GM12878 (cell line): Measurements from ENCODE around the gene NPB. TPM values are rescaled to one million over a fixed set of nuclear protein-coding genes. Genes with fewer than 3 reads are reported as not detected.

Source experiments
- ATAC-seq: fragments of 200-7000 bp; cut with Tn5 transposase; 3 replicates; pipeline ENCODE4 v1.9.1; 2020; ENCODE audit warnings: mild to moderate bottlenecking, moderate library complexity
- BruUV-seq: library from RNA; stranded (reverse); fragments of 400-500 nt; replicated peaks from 2 replicates; lab custom pipeline; 2021; lab: Mats Ljungman, UMichigan
- CTCF ChIA-PET: fragments of 300-600 bp; sonication (Branson Sonifier 250); formaldehyde crosslinking; extraction: SDS; loops from one replicate; lab custom pipeline; 2021; ENCODE audit warnings: inconsistent platforms; lab: Yijun Ruan, JAX
- POLR2A ChIA-PET: fragments of 350-600 bp; formaldehyde crosslinking; extraction: SDS; loops from one replicate; lab custom pipeline; 2021; ENCODE audit warnings: inconsistent platforms; lab: Charles Lee
- RAD21 ChIA-PET: fragments of 300-600 bp; sonication (Branson Sonifier 250); formaldehyde crosslinking; loops from one replicate; lab custom pipeline; 2023; ENCODE audit warnings: antibody characterized with exemption; ENCODE audit not compliant: unreplicated experiment; lab: Charles Lee
- SMC1A ChIA-PET: fragments of 300-600 bp; sonication (Branson Sonifier 250); formaldehyde crosslinking; loops from one replicate; lab custom pipeline; 2023; ENCODE audit not compliant: unreplicated experiment, uncharacterized antibody; lab: Charles Lee
- DNase-seq: peaks from one replicate; pipeline ENCODE4 v3.0.0-alpha.2; 2011; ENCODE audit warnings: low read depth, low spot score
- FAIRE-seq: peaks from 3 replicates; lab custom pipeline; 2011; peaks lifted over from hg19 to GRCh38; lab: Jason Lieb, UNC
- H2AFZ ChIP-seq: 2 replicates; pipeline ENCODE4 v1.6.0; 2011; ENCODE audit warnings: low read depth, low read length, control low read depth; ENCODE audit not compliant: control insufficient read depth
- H3K27ac ChIP-seq: 2 replicates; pipeline ENCODE4 v1.5.1; 2011; ENCODE audit warnings: control low read depth; ENCODE audit not compliant: control insufficient read depth, insufficient read depth
- H3K27me3 ChIP-seq, 2 experiments: replicated peaks in 1 of 2; 2 replicates each; pipeline versions ENCODE4 v1.6.0 to v1.6.1; 2011; ENCODE audit warnings: low read length in 1 of 2; ENCODE audit not compliant: control insufficient read depth in 2 of 2, insufficient read depth in 2 of 2
- H3K36me3 ChIP-seq, 2 experiments: 2 replicates each; pipeline ENCODE4 v1.5.1; 2011; ENCODE audit warnings: low read length in 1 of 2; ENCODE audit not compliant: control insufficient read depth in 2 of 2, insufficient read depth in 2 of 2
- H3K4me1 ChIP-seq: 2 replicates; pipeline ENCODE4 v1.6.1; 2011; ENCODE audit warnings: mild to moderate bottlenecking, low read length, moderate library complexity, mixed read lengths; ENCODE audit not compliant: control insufficient read depth, insufficient read depth
- H3K4me2 ChIP-seq: 2 replicates; pipeline ENCODE4 v1.6.0; 2011; ENCODE audit warnings: control low read depth; ENCODE audit not compliant: control insufficient read depth, insufficient read depth
- H3K4me3 ChIP-seq: fragments of 200-600 bp; sonication (generic); 2 replicates; pipeline ENCODE4 v1.5.1; 2016
- H3K79me2 ChIP-seq: 2 replicates; pipeline ENCODE4 v1.6.0; 2011; ENCODE audit warnings: low read length; ENCODE audit not compliant: control insufficient read depth, insufficient read depth
- H3K9ac ChIP-seq: 2 replicates; pipeline ENCODE4 v1.8.0; 2011; ENCODE audit warnings: low read length, control low read depth, mixed read lengths; ENCODE audit not compliant: control insufficient read depth, insufficient read depth
- H3K9me3 ChIP-seq: replicated peaks from 3 replicates; pipeline ENCODE4 v1.5.1; 2011; ENCODE audit warnings: mild to moderate bottlenecking, low read length; ENCODE audit not compliant: control insufficient read depth, insufficient read depth
- H4K20me1 ChIP-seq: 2 replicates; pipeline ENCODE4 v1.6.0; 2011; ENCODE audit not compliant: control insufficient read depth, insufficient read depth
- ATF7 ChIP-seq: fragments of 450-650 bp; IDR thresholded peaks from 2 replicates; pipeline ENCODE4 v1.6.1; 2016; ENCODE audit warnings: low read depth, mild to moderate bottlenecking
- BCL11A ChIP-seq: IDR thresholded peaks from 2 replicates; pipeline ENCODE4 v1.6.1; 2011; ENCODE audit warnings: low read depth, low read length
- CBFB ChIP-seq: IDR thresholded peaks from 2 replicates; pipeline ENCODE4 v1.6.1; 2016; ENCODE audit warnings: antibody characterized with exemption, low read depth
- E2F4 ChIP-seq: IDR thresholded peaks from 2 replicates; pipeline ENCODE4 v1.6.1; 2012; ENCODE audit warnings: low read depth, low read length, improper control_type of control experiment
- FOXK2 ChIP-seq: fragments of 450-650 bp; IDR thresholded peaks from 2 replicates; pipeline ENCODE4 v1.6.1; 2017; ENCODE audit warnings: mild to moderate bottlenecking, moderate library complexity
- KLF5 ChIP-seq: fragments of 450-650 bp; IDR thresholded peaks from 2 replicates; pipeline ENCODE4 v1.6.1; 2014; ENCODE audit warnings: mild to moderate bottlenecking; ENCODE audit not compliant: partially characterized antibody
- MEF2A ChIP-seq: IDR thresholded peaks from 2 replicates; pipeline ENCODE4 v1.6.1; 2011; ENCODE audit warnings: low read depth, mild to moderate bottlenecking, low read length, moderate library complexity; ENCODE audit not compliant: insufficient read depth
- MTA2 ChIP-seq: fragments of 450-650 bp; IDR thresholded peaks from 2 replicates; pipeline ENCODE4 v1.6.1; 2016; ENCODE audit warnings: low read depth, mild to moderate bottlenecking, moderate library complexity
- NR2C2 ChIP-seq: IDR thresholded peaks from 2 replicates; pipeline ENCODE4 v1.6.1; 2011; ENCODE audit warnings: borderline replicate concordance, low read depth; ENCODE audit not compliant: control insufficient read depth, insufficient read length
- NR2F1 ChIP-seq: fragments of 450-650 bp; conservative IDR thresholded peaks from 2 replicates; pipeline ENCODE4 v1.6.1; 2017; ENCODE audit warnings: mild to moderate bottlenecking
- RB1 ChIP-seq: fragments of 450-650 bp; formaldehyde crosslinking; IDR thresholded peaks from 2 replicates; pipeline ENCODE4 v1.6.1; 2017; ENCODE audit warnings: mild to moderate bottlenecking, borderline replicate concordance
- SP1 ChIP-seq: IDR thresholded peaks from one replicate; pipeline ENCODE4 v1.6.1; 2011; ENCODE audit warnings: low read depth, low read length
- SPI1 ChIP-seq: IDR thresholded peaks from 2 replicates; pipeline ENCODE4 v1.6.1; 2011; ENCODE audit warnings: low read depth, mild to moderate bottlenecking, low read length, moderate library complexity, borderline replicate concordance; ENCODE audit not compliant: insufficient read depth
- SREBF1 ChIP-seq: IDR thresholded peaks from 2 replicates; pipeline ENCODE4 v1.6.1; 2012; ENCODE audit warnings: mild to moderate bottlenecking, low read length
- SREBF2 ChIP-seq: IDR thresholded peaks from 2 replicates; pipeline ENCODE4 v1.6.1; 2012; ENCODE audit warnings: mild to moderate bottlenecking, low read length
- STAT1 ChIP-seq: fragments of 450-650 bp; conservative IDR thresholded peaks from 2 replicates; pipeline ENCODE4 v1.6.1; 2014; ENCODE audit warnings: antibody characterized with exemption, mild to moderate bottlenecking
- STAT3 ChIP-seq: IDR thresholded peaks from 2 replicates; pipeline ENCODE4 v1.6.1; 2011; ENCODE audit warnings: low read depth, low read length, improper control_type of control experiment
- WGBS: methylation state at CpG from one replicate; pipeline ENCODE4 v1.1.6; 2016; ENCODE audit warnings: low lambda C conversion rate; ENCODE audit not compliant: insufficient replicate concordance, insufficient coverage; ENCODE audit errors: missing lambda C conversion rate; 5-methylcytosine and 5-hydroxymethylcytosine counted together
- in situ Hi-C: fragments of 300-500 bp; cut with MboI; formaldehyde crosslinking; loops from 9 replicates; pipeline ENCODE4 v1.14.3; 2018; ENCODE audit warnings: mixed read lengths
- intact Hi-C: fragments of 100-400 bp; cut with micrococcal nuclease; formaldehyde crosslinking; loops from one replicate; pipeline ENCODE4 v1.14.2; 2022; ENCODE audit not compliant: unreplicated experiment
- polyA plus RNA-seq, 11 experiments: library from polyadenylated mRNA; depleted of rRNA in 4 of 11; unstranded in 6 of 11; stranded (reverse) in 5 of 11; fragments of >200 nt; fragmentation: Nextera tagmentation in 4 of 11; fragmentation: Illumina TruSeq in 1 of 11; extraction: Ambion mirVana in 4 of 11; extraction: Trizol in 1 of 11; gene quantifications; 1 replicate in 1 of 11; 2 replicates in 10 of 11; pipeline versions ENCODE4 v1.2.1 to v1.2.3, GENCODE V29; 2011 to 2016; ENCODE audit warnings: inconsistent platforms in 2 of 11, missing spikeins in 2 of 11, low read depth in 1 of 11
- total RNA-seq, 4 experiments: library from RNA; depleted of rRNA in 3 of 4; stranded (reverse); fragments of >200 nt in 3 of 4; fragmentation: Illumina TruSeq in 1 of 4; extraction: Trizol in 1 of 4; gene quantifications; 2 replicates each; pipeline versions ENCODE4 v1.2.1 to v1.2.3, GENCODE V29; 2013 to 2021
- TF ChIP-seq, protein P1 (sequence below): IDR thresholded peaks from 2 replicates; pipeline ENCODE4 v1.6.1; 2012; ENCODE audit warnings: improper control_type of control experiment, low read depth, low read length; ENCODE audit not compliant: insufficient replicate concordance

Gene NPB
- total and polyA plus RNA-seq, 10 of the 15 experiments (the other 5 are each of a cell fraction or from before 2014, with no cell fraction given), result 0.03 to 0.40 (median 0.15) TPM; not detected in 2

DNA sequence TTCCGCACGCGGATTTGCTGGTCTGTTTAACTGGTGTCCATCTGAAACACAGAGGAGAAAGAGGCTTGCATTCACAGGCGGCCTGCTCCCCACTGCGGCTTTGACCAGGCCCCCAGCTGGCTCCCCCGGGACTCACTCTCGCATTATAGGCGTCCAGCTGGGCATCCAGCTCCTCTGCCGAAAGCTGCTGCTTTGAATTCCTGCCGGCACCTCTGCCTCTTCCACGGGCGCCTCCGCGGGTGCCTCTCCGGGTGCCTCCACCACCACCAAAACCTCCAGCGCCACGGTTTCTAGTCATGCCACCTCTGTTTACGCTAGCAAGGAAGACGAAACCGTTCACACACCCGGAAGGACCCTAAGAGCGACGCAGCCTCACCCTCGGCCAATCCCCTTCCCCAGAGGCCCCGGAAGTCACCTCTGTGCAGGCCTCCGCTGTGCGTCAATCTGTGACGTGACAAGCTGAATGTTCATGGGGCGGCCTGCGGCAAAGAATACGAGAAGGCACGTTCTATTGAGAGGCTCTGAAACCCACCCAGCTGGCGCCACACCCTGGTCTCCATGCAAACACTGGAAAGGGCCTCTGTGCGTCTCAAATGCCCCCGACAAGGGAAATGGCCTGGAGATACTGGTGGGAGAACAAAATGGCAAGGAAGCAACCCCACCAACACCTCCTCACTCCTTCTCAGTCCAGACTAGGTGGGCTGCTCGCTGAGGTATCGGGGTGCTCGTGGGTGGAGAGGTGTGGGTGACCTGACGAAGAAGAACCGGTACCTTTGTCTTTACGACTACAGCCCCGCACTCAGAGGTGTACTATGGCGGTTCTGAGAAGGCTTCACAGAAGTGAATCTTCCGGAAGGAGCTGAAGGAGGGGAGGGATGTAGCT, 13.7 kb upstream of the NPB start:
- 98% methylated on average over 41 of the region's 44 CpGs for WGBS
- CTCF ChIA-PET, result no interaction called here
- TF ChIP-seq FOXK2 (no peak), MTA2 (no peak), BCL11A (no peak), E2F4 (no peak), KLF5 (no peak), SREBF1 (no peak), NR2F1 (no peak), ATF7 (no peak), STAT3 (no peak), NR2C2 (no peak), CBFB (no peak), STAT1 (no peak), MEF2A (no peak), SREBF2 (no peak), SP1 (no peak), SPI1 (no peak), RB1 (no peak)
- TF ChIP-seq, protein P1, sequence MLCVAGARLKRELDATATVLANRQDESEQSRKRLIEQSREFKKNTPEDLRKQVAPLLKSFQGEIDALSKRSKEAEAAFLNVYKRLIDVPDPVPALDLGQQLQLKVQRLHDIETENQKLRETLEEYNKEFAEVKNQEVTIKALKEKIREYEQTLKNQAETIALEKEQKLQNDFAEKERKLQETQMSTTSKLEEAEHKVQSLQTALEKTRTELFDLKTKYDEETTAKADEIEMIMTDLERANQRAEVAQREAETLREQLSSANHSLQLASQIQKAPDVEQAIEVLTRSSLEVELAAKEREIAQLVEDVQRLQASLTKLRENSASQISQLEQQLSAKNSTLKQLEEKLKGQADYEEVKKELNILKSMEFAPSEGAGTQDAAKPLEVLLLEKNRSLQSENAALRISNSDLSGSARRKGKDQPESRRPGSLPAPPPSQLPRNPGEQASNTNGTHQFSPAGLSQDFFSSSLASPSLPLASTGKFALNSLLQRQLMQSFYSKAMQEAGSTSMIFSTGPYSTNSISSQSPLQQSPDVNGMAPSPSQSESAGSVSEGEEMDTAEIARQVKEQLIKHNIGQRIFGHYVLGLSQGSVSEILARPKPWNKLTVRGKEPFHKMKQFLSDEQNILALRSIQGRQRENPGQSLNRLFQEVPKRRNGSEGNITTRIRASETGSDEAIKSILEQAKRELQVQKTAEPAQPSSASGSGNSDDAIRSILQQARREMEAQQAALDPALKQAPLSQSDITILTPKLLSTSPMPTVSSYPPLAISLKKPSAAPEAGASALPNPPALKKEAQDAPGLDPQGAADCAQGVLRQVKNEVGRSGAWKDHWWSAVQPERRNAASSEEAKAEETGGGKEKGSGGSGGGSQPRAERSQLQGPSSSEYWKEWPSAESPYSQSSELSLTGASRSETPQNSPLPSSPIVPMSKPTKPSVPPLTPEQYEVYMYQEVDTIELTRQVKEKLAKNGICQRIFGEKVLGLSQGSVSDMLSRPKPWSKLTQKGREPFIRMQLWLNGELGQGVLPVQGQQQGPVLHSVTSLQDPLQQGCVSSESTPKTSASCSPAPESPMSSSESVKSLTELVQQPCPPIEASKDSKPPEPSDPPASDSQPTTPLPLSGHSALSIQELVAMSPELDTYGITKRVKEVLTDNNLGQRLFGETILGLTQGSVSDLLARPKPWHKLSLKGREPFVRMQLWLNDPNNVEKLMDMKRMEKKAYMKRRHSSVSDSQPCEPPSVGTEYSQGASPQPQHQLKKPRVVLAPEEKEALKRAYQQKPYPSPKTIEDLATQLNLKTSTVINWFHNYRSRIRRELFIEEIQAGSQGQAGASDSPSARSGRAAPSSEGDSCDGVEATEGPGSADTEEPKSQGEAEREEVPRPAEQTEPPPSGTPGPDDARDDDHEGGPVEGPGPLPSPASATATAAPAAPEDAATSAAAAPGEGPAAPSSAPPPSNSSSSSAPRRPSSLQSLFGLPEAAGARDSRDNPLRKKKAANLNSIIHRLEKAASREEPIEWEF, result no peak

More for the DNA sequence above, 13.7 kb upstream of the NPB start:
- H3K4me2 ChIP-seq, result no peak overlapping the region
- no peaks in the 10 kb centered on the region for H3K9me3 ChIP-seq
- peaks cover 21% of the 10 kb centered on the region for H3K4me1 ChIP-seq
- no peak overlapping the region for H3K27ac ChIP-seq
- no peak for ATAC-seq
- FAIRE-seq, result no peak
- no TSS peak for BruUV-seq
- H4K20me1 ChIP-seq, result 0 out of 2 replicates have a peak, but pooled peaks cover 3% of the 10 kb centered on the region
- intact Hi-C loops, result no loop called here
- H2AFZ ChIP-seq, result no peak overlapping the region
- RAD21 ChIA-PET, result no interaction called here
- peaks cover 24 to 29% of the 10 kb centered on the region in 2 experiments; a peak in 3 of 4 replicates for H3K36me3 ChIP-seq
- H3K79me2 ChIP-seq, result peaks cover 44% of the 10 kb centered on the region
- POLR2A ChIA-PET, result interaction anchor here (0.6 to 0.9 kb wide), 3 partner anchors 9 to 32 kb away, joined by 3 to 5 read pairs (median 3); no protein-coding TSS in a partner anchor
- in situ Hi-C loops, result no loop called here
- no peak for DNase-seq
- H3K9ac ChIP-seq, result no peak overlapping the region
- no peaks in the 10 kb centered on the region for H3K27me3 ChIP-seq
- SMC1A ChIA-PET, result no interaction called here
- H3K4me3 ChIP-seq, result no peak overlapping the region
